Lung (tissue), 12 donors: ENCODE results near the gene WNK2. TPM values are rescaled to one million over a fixed set of nuclear protein-coding genes. Genes with fewer than 3 reads are reported as not detected.

Experiments used
- ATAC-seq: fragments of 200-7000 bp; cut with Tn5 transposase; one replicate; pipeline ENCODE4 v1.9.1; 2020; ENCODE audit warnings: moderate number of reproducible peaks; ENCODE audit not compliant: insufficient read depth, low FRiP score
- DNase-seq, 3 donors: peaks; one replicate each; pipeline ENCODE4 v3.0.0-alpha.2; 2013 to 2017
- H3K27ac ChIP-seq, 2 donors: one replicate each; pipeline ENCODE4 v1.5.1; 2013; ENCODE audit warnings: mild to moderate bottlenecking in 2 of 2, moderate library complexity in 2 of 2, control low read depth in 1 of 2, inconsistent platforms in 1 of 2, low read depth in 1 of 2, low read length in 1 of 2
- H3K27me3 ChIP-seq, 3 donors: one replicate each; pipeline ENCODE4 v1.5.1; 2013; ENCODE audit warnings: low read length in 2 of 3; ENCODE audit not compliant: control insufficient read depth in 3 of 3, insufficient read depth in 3 of 3
- H3K36me3 ChIP-seq, 4 donors: one replicate each; pipeline ENCODE4 v1.5.1; 2013; ENCODE audit warnings: low read length in 4 of 4, mild to moderate bottlenecking in 1 of 4, moderate library complexity in 1 of 4; ENCODE audit not compliant: control insufficient read depth in 4 of 4, insufficient read depth in 4 of 4
- H3K4me1 ChIP-seq, 5 donors: one replicate each; pipeline ENCODE4 v1.5.1; 2013; ENCODE audit warnings: low read length in 5 of 5, mild to moderate bottlenecking in 2 of 5, moderate library complexity in 1 of 5; ENCODE audit not compliant: control insufficient read depth in 5 of 5, insufficient read depth in 5 of 5
- H3K4me3 ChIP-seq: one replicate; pipeline ENCODE4 v1.5.1; 2013; ENCODE audit warnings: mild to moderate bottlenecking, control low read depth, moderate library complexity
- H3K9ac ChIP-seq, 2 donors: one replicate each; pipeline ENCODE4 v1.5.1; 2013; ENCODE audit warnings: low read length in 2 of 2, control low read depth in 1 of 2; ENCODE audit not compliant: insufficient read depth in 1 of 2
- H3K9me3 ChIP-seq, 4 donors: one replicate each; pipeline ENCODE4 v1.5.1; 2013; ENCODE audit warnings: low read length in 3 of 4, mild to moderate bottlenecking in 1 of 4, moderate library complexity in 1 of 4; ENCODE audit not compliant: control insufficient read depth in 4 of 4, insufficient read depth in 3 of 4
- WGBS, 2 donors: extraction: QIAGEN DNeasy Blood & Tissue Kit; methylation state at CpG; one replicate each; pipeline ENCODE4 v1.1.7; 2013; 5-methylcytosine and 5-hydroxymethylcytosine counted together
- polyA plus RNA-seq, 2 donors: library from polyadenylated mRNA; stranded (reverse); fragments of 200-250 nt; gene quantifications; one replicate each; pipeline ENCODE4 v1.2.1, GENCODE V29; 2013
- total RNA-seq, 2 donors: library from RNA; depleted of rRNA in 1 of 2; stranded (reverse); fragments of >200 nt in 1 of 2; gene quantifications; one replicate each; pipeline ENCODE4 v1.2.1, GENCODE V29; 2014 to 2021
- TF ChIP-seq, protein P1 (sequence below): IDR thresholded peaks from 2 replicates; pipeline ENCODE4 v1.5.1; 2012; ENCODE audit warnings: mild to moderate bottlenecking; ENCODE audit errors: control extremely low read depth, extremely low read depth
- donor health status: control.
- donor health status: control.
- donor health status: Bipolar disorder and iron deficiency.
- donor health status: healthy.
- donor health status: DM: yes; HTN: yes; CAD: no.

The WNK2 gene
- total and polyA plus RNA-seq, 4 donors = 1.00 to 8.5 (median 2.9) TPM

- H3K9me3 ChIP-seq = no peaks in the 10 kb centered on the region
- no peak overlapping the region for H3K9ac ChIP-seq
- H3K27ac ChIP-seq = no peak overlapping the region
- H3K4me3 ChIP-seq = no peak overlapping the region
- WGBS, 2 donors = 81 to 85% methylated on average over 7 of the region's 7 CpGs
- no peak for DNase-seq
- H3K27me3 ChIP-seq = no peaks in the 10 kb centered on the region
- H3K4me1 ChIP-seq = peaks cover 2 to 16% (median 5%) of the 10 kb centered on the region in 5 donors
- ATAC-seq = no peak
- H3K36me3 ChIP-seq = no peaks in the 10 kb centered on the region
- TF ChIP-seq, protein P1, sequence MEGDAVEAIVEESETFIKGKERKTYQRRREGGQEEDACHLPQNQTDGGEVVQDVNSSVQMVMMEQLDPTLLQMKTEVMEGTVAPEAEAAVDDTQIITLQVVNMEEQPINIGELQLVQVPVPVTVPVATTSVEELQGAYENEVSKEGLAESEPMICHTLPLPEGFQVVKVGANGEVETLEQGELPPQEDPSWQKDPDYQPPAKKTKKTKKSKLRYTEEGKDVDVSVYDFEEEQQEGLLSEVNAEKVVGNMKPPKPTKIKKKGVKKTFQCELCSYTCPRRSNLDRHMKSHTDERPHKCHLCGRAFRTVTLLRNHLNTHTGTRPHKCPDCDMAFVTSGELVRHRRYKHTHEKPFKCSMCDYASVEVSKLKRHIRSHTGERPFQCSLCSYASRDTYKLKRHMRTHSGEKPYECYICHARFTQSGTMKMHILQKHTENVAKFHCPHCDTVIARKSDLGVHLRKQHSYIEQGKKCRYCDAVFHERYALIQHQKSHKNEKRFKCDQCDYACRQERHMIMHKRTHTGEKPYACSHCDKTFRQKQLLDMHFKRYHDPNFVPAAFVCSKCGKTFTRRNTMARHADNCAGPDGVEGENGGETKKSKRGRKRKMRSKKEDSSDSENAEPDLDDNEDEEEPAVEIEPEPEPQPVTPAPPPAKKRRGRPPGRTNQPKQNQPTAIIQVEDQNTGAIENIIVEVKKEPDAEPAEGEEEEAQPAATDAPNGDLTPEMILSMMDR = no peak
Observed at GRCh38 chr9:93166699-93167098, 17.2 kb upstream of the WNK2 start.

DNA sequence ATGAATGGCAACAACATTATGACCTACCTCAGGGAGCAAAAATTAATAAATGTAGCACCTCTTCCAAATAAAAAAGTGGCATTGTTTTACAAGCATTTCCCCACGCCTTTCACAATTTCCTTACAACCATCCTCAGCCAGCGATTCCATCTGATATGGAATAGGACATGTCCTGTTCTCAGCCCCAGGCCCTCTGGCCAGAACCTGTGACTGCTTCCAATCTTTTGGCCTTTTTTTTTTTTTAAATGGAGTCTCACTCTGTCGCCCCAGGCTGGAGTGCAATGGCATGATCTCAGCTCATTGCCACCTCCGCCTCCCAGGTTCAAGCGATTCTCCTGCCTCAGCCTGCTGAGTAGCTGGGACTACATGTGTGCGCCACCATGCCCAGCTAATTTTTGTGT lies 16.8 kb upstream of the WNK2 start:
- H3K9ac ChIP-seq = no peak overlapping the region
- no peak overlapping the region for H3K4me3 ChIP-seq
- ATAC-seq = no peak
- no peaks in the 10 kb centered on the region for H3K27me3 ChIP-seq
- no peak overlapping the region for H3K27ac ChIP-seq
- DNase-seq = no peak
- WGBS, 2 donors = 92% methylated on average over 6 of the region's 6 CpGs
- no peaks in the 10 kb centered on the region for H3K36me3 ChIP-seq
- peaks cover 2 to 15% (median 4%) of the 10 kb centered on the region in 5 donors for H3K4me1 ChIP-seq
- TF ChIP-seq, protein P1 = no peak
- H3K9me3 ChIP-seq = no peaks in the 10 kb centered on the region

DNA sequence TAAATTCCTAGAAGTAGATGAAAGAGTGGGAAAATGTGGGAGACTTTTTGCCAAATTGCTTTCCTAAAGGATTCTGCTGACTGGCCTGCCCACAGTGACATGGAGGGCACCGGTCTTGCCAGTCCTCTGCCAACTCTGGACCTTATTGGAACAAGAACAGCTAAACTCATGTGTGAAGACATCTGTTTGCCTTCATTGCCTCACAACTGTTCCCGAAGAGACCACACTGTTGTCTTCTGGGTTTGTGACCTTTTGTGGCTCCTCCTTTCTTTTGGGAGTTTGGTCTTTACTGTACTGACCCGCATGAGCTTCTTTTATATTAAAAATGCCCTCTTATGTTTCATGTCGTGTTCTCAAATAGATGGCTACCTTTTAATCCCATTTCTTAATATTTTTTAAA lies 16.1 kb upstream of the WNK2 start:
- no peaks in the 10 kb centered on the region for H3K27me3 ChIP-seq
- no peak overlapping the region for H3K9ac ChIP-seq
- TF ChIP-seq, protein P1 = no peak
- no peaks in the 10 kb centered on the region for H3K9me3 ChIP-seq
- no peak overlapping the region for H3K27ac ChIP-seq
- ATAC-seq (no peak), DNase-seq (peak in 1 of 3 donors; percentile 24)
- WGBS, 2 donors = 79 to 80% methylated on average over 4 of the region's 4 CpGs
- H3K36me3 ChIP-seq = no peaks in the 10 kb centered on the region
- H3K4me1 ChIP-seq = peaks cover 0 to 14% (median 4%) of the 10 kb centered on the region in 5 donors
- no peak overlapping the region for H3K4me3 ChIP-seq

- H3K27me3 ChIP-seq = no peaks in the 10 kb centered on the region
- H3K36me3 ChIP-seq = no peaks in the 10 kb centered on the region
- no peaks in the 10 kb centered on the region for H3K9me3 ChIP-seq
- no peak for ATAC-seq
- H3K9ac ChIP-seq = no peak overlapping the region
- DNase-seq = no peak
- peaks cover 0 to 18% (median 5%) of the 10 kb centered on the region in 5 donors for H3K4me1 ChIP-seq
- H3K4me3 ChIP-seq = no peak overlapping the region
- 89 to 91% methylated on average over 5 of the region's 5 CpGs for WGBS, 2 donors
- TF ChIP-seq, protein P1 = no peak
- H3K27ac ChIP-seq = no peak overlapping the region
Observed at GRCh38 chr9:93168581-93168980, 15.4 kb upstream of the WNK2 start.
